Cerebellar nuclear complex (tissue), 1 donor: ENCODE data around the gene ARAP1.

ENCODE experiments used
- DNase-seq, 2 experiments: peaks; one replicate each; lab custom pipeline; 2025; lab: John Stamatoyannopoulos, UW

The ARAP1 gene

GRCh38 chr11:72635933-72636332, 116.3 kb downstream of the ARAP1 start:
- no peak for DNase-seq

- DNase-seq: no peak
These were observed 116.8 kb downstream of the ARAP1 start for GRCh38 chr11:72635309-72635915.
